ENCODE data around the gene FYCO1.

- TF ChIP-seq CTCF (IDR thresholded peaks at IDR 0.05; ENCODE audit: poor library complexity), result no peak
- no peak for TF ChIP-seq EZH2 (IDR thresholded peaks at IDR 0.05; ENCODE audit: borderline replicate concordance)
Measured at GRCh38 chr3:45871780-45872179, 123.8 kb downstream of the FYCO1 start.

All from hepatocyte (in vitro differentiated cells).